IPS-NIHi11 (cell line): ENCODE results near the gene CELSR1.
"Not testable (repeated sequence)": the region's sequence is repeated elsewhere in the genome, so short reads cannot be mapped to it uniquely, and the experiment has no call there.

Source experiments
- DNase-seq: peaks from one replicate; pipeline ENCODE4 v3.0.0; 2012; ENCODE audit warnings: mixed read lengths, low spot score

CELSR1 gene

GRCh38 chr22:46319319-46319718, 218.1 kb downstream of the CELSR1 start:
- DNase-seq: no peak

GRCh38 chr22:46318576-46318975, 218.8 kb downstream of the CELSR1 start:
- no peak for DNase-seq

- no peak for DNase-seq
Observed at GRCh38 chr22:46317646-46318045, 219.8 kb downstream of the CELSR1 start.

- no peak for DNase-seq
Observed at GRCh38 chr22:46315976-46316375, 221.4 kb downstream of the CELSR1 start.

- DNase-seq: not testable (repeated sequence)
Observed at GRCh38 chr22:46312848-46313247, 224.6 kb downstream of the CELSR1 start.

GRCh38 chr22:46312056-46312455, 225.4 kb downstream of the CELSR1 start:
- no peak for DNase-seq
